Gastroesophageal sphincter (tissue), 4 donors: Measurements from ENCODE around the gene CCND1. TPM values are rescaled to one million over a fixed set of nuclear protein-coding genes. Genes with fewer than 3 reads are reported as not detected.

Experiments used
- ATAC-seq: fragments of 150-250 bp; one replicate; pipeline ENCODE4 v1.9.1; 2016; ENCODE audit warnings: mild to moderate bottlenecking, moderate library complexity
- H3K27ac ChIP-seq, 4 donors: fragments of 200-600 bp; sonication (generic) in 3 of 4; 1 replicate in 3 of 4; 2 replicates in 1 of 4; pipeline ENCODE4 v1.5.1; 2016 to 2019
- H3K27me3 ChIP-seq: fragments of 200-600 bp; sonication (generic); one replicate; pipeline ENCODE4 v1.5.1; 2019
- H3K36me3 ChIP-seq, 2 donors: fragments of 200-600 bp; sonication (generic); one replicate each; pipeline ENCODE4 v1.5.1; 2019; ENCODE audit warnings: control low read depth in 1 of 2
- H3K4me1 ChIP-seq, 3 donors: fragments of 200-600 bp; sonication (generic); 1 replicate in 2 of 3; 2 replicates in 1 of 3; pipeline ENCODE4 v1.5.1; 2016 to 2019; ENCODE audit warnings: control low read depth in 2 of 3
- H3K4me3 ChIP-seq, 2 donors: fragments of 200-600 bp; sonication (generic); one replicate each; pipeline ENCODE4 v1.5.1; 2019; ENCODE audit warnings: mild to moderate bottlenecking in 1 of 2, moderate library complexity in 1 of 2
- H3K9me3 ChIP-seq, 3 donors: fragments of 200-600 bp; sonication (generic); one replicate each; pipeline ENCODE4 v1.5.1; 2017 to 2019; ENCODE audit warnings: control low read depth in 2 of 3
- CTCF ChIP-seq, 4 experiments: fragments of 200-600 bp in 2 of 4; fragments of 450-650 bp in 2 of 4; sonication (generic) in 1 of 4; IDR thresholded peaks; one replicate each; pipeline ENCODE4 v1.5.1; 2017 to 2019; ENCODE audit warnings: antibody characterized with exemption in 4 of 4, mild to moderate bottlenecking in 2 of 4, moderate library complexity in 2 of 4
- EP300 ChIP-seq: sonication (generic); formaldehyde crosslinking; IDR thresholded peaks from one replicate; pipeline ENCODE4 v1.6.1; 2017; ENCODE audit warnings: antibody characterized with exemption, mild to moderate bottlenecking
- POLR2A ChIP-seq, 2 donors: fragments of 450-650 bp; IDR thresholded peaks; one replicate each; pipeline ENCODE4 v1.6.1; 2017; ENCODE audit warnings: antibody characterized with exemption in 2 of 2, mild to moderate bottlenecking in 2 of 2, moderate library complexity in 1 of 2
- POLR2AphosphoS5 ChIP-seq: sonication (generic); formaldehyde crosslinking; IDR thresholded peaks from one replicate; pipeline ENCODE4 v1.6.1; 2017; ENCODE audit warnings: antibody characterized with exemption
- WGBS, 2 donors: methylation state at CpG; one replicate each; pipeline ENCODE4 v1.1.5; 2018; ENCODE audit warnings: low coverage in 1 of 2; 5-methylcytosine and 5-hydroxymethylcytosine counted together
- total RNA-seq, 4 donors: library from RNA; depleted of rRNA; stranded (reverse); fragments of >200 nt; gene quantifications; one replicate each; pipeline ENCODE4 v1.1.0, GENCODE V29; 2016

CCND1 gene
- total RNA-seq, 4 donors from 2014 or later, result 24.1 to 110 (median 51.9) TPM

- Histone ChIP-seq H3K9me3 (no peaks in the 10 kb centered on the region), H3K27ac (no peak overlapping the region), H3K4me3 (no peak overlapping the region), H3K36me3 (peaks cover 0 to 68% of the 10 kb centered on the region in 2 donors), H3K27me3 (no peaks in the 10 kb centered on the region), H3K4me1 (peaks cover 0 to 3% (median 0%) of the 10 kb centered on the region in 3 donors)
- no peak for ATAC-seq
- 58 to 67% methylated on average over 3 to 11 of the region's 11 CpGs for WGBS, 2 donors
- TF ChIP-seq POLR2A (IDR thresholded peaks at IDR 0.05) (no peak), CTCF (IDR thresholded peaks at IDR 0.05) (no peak), EP300 (no peak), POLR2AphosphoS5 (no peak)
Observed at GRCh38 chr11:69652999-69653398, 12.0 kb downstream of the CCND1 start.

GRCh38 chr11:69653406-69653960 is 12.5 kb downstream of the CCND1 start:
- Histone ChIP-seq H3K9me3 (no peaks in the 10 kb centered on the region), H3K4me3 (no peak overlapping the region), H3K27me3 (no peaks in the 10 kb centered on the region), H3K4me1 (peaks cover 0 to 4% (median 0%) of the 10 kb centered on the region in 3 donors), H3K36me3 (peaks cover 0 to 63% of the 10 kb centered on the region in 2 donors), H3K27ac (no peak overlapping the region)
- ATAC-seq, result no peak
- TF ChIP-seq POLR2A (IDR thresholded peaks at IDR 0.05) (no peak), CTCF (IDR thresholded peaks at IDR 0.05) (no peak), POLR2AphosphoS5 (no peak), EP300 (no peak)
- 73 to 77% methylated on average over 7 to 9 of the region's 23 CpGs for WGBS, 2 donors

- Histone ChIP-seq H3K27ac (no peak overlapping the region), H3K27me3 (no peaks in the 10 kb centered on the region), H3K36me3 (peaks cover 0 to 56% of the 10 kb centered on the region in 2 donors), H3K4me1 (peaks cover 0 to 4% (median 0%) of the 10 kb centered on the region in 3 donors), H3K4me3 (no peak overlapping the region), H3K9me3 (no peaks in the 10 kb centered on the region)
- 78 to 87% methylated on average over 3 to 6 of the region's 38 CpGs for WGBS, 2 donors
- TF ChIP-seq POLR2AphosphoS5 (no peak), CTCF (IDR thresholded peaks at IDR 0.05) (no peak), EP300 (no peak), POLR2A (IDR thresholded peaks at IDR 0.05) (no peak)
- ATAC-seq, result no peak
Observed at GRCh38 chr11:69654001-69654659, 13.2 kb downstream of the CCND1 start.

GRCh38 chr11:69654660-69655478 is 13.9 kb downstream of the CCND1 start:
- no CpG with 5 or more reads among the region's 27 CpGs for WGBS, 2 donors
- H3K36me3 ChIP-seq, result peaks cover 0 to 49% of the 10 kb centered on the region in 2 donors
- H3K9me3 ChIP-seq, result no peaks in the 10 kb centered on the region
- H3K4me3 ChIP-seq, result no peak overlapping the region
- H3K27ac ChIP-seq, result no peak overlapping the region
- H3K27me3 ChIP-seq, result no peaks in the 10 kb centered on the region
- ATAC-seq, result no peak
- peaks cover 0 to 4% (median 0%) of the 10 kb centered on the region in 3 donors for H3K4me1 ChIP-seq
- TF ChIP-seq POLR2AphosphoS5, result no peak
- TF ChIP-seq POLR2A (IDR thresholded peaks at IDR 0.05), result no peak
- TF ChIP-seq CTCF (IDR thresholded peaks at IDR 0.05), result no peak
- no peak for TF ChIP-seq EP300
